Testis (tissue), 2 donors: Measurements from ENCODE around the gene NINL.

Experiments used
- CTCF ChIP-seq, 3 experiments: fragments of 450-650 bp in 2 of 3; fragments of 200-600 bp in 1 of 3; sonication (generic) in 1 of 3; IDR thresholded peaks; one replicate each; pipeline ENCODE4 v1.5.1; 2016 to 2019; ENCODE audit warnings: antibody characterized with exemption in 3 of 3, mild to moderate bottlenecking in 2 of 3, moderate library complexity in 1 of 3
- POLR2A ChIP-seq: fragments of 450-650 bp; IDR thresholded peaks from one replicate; pipeline ENCODE4 v1.6.1; 2017; ENCODE audit warnings: antibody characterized with exemption, mild to moderate bottlenecking, moderate library complexity

- no peak for TF ChIP-seq CTCF (IDR thresholded peaks at IDR 0.05)
- TF ChIP-seq POLR2A: no peak
These were observed 81.4 kb downstream of the NINL start for GRCh38 chr20:25503936-25504335.
